Body of pancreas (tissue), 4 donors: ENCODE measurements around the gene ENO3.

ENCODE experiments used
- CTCF ChIP-seq, 7 experiments: fragments of 450-650 bp in 4 of 7; fragments of 200-600 bp in 3 of 7; sonication (generic) in 3 of 7; IDR thresholded peaks; one replicate each; pipeline ENCODE4 v1.5.1; 2016 to 2019; ENCODE audit warnings: antibody characterized with exemption in 7 of 7
- POLR2A ChIP-seq, 3 donors: fragments of 450-650 bp; IDR thresholded peaks; one replicate each; pipeline ENCODE4 v1.6.1; 2016; ENCODE audit warnings: antibody characterized with exemption in 3 of 3, mild to moderate bottlenecking in 2 of 3

GRCh38 chr17:4947010-4947410 is 3.9 kb upstream of the ENO3 start:
- TF ChIP-seq CTCF (IDR thresholded peaks at IDR 0.05) (no peak), POLR2A (IDR thresholded peaks at IDR 0.05) (no peak)
